Measurements from ENCODE around the gene NDUFB7.
"Not testable (repeated sequence)": the region's sequence is repeated elsewhere in the genome, so short reads cannot be mapped to it uniquely, and the experiment has no call there.

The NDUFB7 gene

DNA sequence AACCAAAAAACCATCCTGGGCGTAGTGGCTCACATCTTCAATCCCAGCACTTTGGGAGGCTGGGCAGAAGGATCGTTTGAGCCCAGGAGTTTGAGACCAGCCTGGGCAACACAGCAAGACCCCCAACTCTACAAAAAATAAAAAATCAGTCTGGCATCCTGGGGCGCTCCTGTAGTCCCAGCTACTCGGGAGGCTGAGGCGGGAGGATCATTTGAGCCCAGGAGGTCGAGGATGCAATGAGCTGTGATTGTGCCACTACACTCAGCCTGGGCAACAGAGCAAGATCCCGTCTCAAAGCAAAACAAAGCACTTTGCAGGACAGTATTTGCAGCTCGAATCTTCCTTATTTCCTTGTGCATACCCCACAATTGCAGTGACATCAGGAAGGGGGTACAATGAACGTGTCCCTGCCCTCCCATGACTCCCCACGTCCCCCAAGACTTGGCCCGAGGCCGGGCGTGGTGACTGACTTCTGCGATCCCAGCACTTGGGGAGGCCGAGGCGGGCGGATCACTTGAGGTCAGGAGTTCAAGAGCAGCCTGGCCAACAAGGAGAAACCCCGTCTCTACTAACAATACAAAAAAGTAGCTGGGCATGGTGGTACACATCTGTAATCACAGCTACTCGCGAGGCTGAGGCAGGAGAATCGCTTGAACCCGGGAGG lies 870 bp downstream of the NDUFB7 start:
- no peak for DNase-seq

DNA sequence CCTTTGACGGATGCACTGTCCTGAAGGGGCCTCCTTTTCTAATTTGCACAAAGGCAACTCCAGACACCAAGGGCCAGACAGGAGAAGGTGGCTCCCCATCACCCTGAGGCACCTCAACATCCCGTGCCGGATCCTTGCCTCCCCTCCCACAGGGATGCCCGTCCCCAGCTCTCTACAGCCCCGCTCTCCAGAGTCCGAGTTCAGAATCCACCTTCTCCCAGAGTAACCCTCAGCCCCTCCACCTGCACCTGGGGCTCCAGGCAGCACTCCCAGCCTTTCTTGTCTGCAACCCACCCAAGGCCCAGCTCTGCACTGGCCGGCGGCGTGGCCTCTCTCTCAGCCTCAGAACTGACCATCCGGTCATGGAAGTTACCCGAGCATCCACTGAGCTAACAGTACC lies 4.8 kb downstream of the NDUFB7 start:
- DNase-seq = no peak

DNA sequence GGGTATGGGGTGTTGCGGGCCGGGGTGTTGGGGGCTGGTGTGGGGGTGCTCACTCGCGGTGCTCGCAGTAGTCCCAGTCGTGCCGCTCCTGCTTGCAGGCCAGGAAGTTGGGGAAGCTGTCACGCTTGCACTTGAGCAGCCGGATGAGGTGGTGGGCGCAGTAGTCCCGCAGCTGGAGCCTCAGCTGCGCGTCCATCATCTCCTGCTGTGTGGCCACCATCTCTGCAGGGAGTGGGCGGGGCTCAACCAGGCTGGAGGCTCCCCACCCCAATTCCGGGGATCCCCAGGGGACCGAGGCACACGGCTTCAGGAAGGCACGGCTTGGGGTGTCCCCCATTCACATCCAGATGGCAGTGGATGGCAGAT lies 5.2 kb downstream of the NDUFB7 start:
- no peak for DNase-seq

DNA sequence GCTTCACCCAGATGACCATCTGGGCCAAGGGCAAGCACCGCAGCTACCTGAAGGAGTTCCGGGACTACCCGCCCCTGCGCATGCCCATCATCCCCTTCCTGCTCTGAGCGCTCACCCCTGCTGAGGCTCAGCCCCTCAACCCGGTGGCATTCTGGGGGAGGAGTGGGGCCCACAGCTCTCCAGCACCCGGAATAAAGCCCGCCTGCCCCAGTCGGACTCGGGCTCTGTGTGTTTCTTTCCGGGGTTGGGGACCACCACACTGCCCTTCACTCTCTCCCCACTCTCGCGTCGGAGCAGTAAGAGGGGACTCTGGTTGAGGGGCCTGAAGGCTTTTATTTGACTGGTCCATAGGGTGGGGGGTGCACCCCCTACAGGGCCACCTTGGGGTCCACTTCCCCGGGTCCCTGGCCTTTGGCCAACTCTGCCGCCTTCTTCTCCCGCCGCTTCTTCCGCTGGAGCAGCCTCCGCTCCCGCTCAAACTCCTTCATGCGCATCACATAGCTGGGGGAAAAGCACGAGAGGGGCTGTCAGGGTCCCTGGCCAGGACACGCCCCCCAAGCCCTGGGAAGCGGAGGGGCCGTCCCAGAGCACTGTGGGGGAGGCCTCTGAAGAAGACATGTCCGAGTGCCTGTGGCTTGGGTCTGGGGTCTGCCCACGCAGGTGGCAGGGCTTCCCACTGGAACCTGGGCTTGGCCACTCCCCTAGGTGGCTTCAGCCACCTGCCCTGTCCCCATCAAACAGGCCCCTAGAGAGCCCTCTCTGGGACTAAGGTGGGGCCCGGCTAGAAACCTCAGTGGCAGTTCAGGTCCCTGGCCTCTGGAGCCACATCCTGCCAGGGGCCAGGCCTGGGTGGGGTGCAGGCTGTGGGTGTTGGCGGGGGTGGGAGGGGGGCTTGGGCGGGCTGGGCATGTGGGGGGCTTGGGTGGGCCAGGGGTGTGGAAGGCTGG lies 5.8 kb downstream of the NDUFB7 start:
- no peak for DNase-seq

DNA sequence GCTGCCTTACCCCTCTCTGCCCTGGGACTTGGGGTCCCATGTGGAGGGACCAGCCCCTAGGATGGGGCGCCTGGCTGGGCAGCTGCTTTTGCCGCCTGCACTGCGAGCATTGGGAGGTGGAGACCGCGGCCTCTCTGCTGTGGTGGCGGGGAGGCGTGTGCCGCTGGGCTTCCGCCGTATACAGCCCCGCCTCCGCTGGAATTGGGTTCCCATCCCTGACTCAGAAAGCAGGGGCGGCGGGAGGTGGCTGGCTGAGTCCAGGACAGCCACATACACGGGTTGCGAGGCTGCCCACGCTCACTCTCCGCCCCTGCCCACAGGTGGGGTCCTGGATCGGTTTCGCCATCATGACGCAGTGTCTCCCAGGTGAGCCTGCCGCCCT lies 6.6 kb downstream of the NDUFB7 start:
- no peak for DNase-seq

DNA sequence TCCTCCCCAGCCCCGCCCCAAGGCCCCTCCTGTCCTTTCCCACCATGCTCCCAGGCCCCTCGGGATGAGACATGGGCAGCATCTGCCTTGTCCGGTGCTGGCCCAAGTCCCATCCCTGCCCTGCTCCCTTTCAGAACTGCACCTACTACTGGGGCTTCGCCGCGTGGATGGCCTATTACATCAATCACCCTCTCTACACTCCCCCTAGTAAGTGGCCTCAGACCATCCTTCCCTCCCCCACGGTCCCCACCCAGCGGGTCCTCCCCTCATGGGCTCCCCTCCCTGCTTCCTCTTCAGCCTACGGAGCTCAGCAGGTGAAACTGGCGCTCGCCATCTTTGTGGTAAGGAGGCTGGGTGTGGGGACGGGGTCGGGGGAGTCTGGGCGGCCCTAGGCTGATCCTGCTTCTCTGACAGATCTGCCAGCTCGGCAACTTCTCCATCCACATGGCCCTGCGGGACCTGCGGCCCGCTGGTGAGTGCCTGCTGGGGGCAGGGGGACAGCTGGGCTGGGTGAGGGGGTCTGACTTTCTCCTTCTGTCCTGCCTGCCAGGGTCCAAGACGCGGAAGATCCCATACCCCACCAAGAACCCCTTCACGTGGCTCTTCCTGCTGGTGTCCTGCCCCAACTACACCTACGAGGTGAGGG lies 7.1 kb downstream of the NDUFB7 start:
- DNase-seq = not testable (repeated sequence)

DNA sequence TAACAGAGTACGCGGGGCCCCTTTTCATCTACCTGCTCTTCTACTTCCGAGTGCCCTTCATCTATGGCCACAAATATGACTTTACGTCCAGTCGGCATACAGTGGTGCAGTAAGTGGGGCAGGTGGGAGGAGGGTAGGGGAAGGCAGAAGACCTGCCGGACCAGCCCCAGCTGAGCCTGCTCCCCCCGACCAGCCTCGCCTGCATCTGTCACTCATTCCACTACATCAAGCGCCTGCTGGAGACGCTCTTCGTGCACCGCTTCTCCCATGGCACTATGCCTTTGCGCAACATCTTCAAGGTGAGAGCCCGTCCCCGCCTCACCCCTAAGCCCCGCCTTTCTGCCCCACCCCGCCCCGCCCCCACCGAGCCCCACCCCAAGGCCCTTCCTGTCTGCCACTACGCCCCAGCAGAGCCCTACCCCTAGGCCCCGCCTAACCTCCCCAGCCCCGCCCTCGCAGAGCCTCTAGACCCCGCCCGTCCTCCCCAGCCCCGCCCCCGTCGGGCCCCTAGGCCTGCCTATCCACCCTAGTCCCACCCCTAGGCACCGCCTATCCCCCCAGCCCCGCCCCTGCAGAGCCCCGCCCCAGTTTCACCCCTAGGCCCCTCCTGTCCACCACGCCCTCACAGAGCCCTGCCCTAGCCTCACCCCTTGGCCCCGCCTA lies 7.7 kb downstream of the NDUFB7 start:
- peak; percentile 59 for DNase-seq

DNA sequence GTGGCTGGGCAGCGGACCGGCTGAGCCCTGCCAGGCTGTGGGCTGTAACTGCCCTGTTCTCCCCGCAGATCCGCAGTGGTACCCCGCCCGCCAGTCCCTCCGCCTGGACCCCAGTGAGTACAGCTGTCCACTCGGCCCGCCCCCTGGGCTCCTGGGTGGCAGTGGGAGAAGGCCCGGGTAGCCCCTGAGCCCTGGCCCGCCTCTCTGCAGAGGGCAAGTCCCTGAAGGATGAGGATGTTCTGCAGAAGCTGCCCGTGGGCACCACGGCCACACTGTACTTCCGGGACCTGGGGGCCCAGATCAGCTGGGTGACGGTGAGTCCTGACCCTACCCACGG lies 8.3 kb downstream of the NDUFB7 start:
- no peak for DNase-seq

DNA sequence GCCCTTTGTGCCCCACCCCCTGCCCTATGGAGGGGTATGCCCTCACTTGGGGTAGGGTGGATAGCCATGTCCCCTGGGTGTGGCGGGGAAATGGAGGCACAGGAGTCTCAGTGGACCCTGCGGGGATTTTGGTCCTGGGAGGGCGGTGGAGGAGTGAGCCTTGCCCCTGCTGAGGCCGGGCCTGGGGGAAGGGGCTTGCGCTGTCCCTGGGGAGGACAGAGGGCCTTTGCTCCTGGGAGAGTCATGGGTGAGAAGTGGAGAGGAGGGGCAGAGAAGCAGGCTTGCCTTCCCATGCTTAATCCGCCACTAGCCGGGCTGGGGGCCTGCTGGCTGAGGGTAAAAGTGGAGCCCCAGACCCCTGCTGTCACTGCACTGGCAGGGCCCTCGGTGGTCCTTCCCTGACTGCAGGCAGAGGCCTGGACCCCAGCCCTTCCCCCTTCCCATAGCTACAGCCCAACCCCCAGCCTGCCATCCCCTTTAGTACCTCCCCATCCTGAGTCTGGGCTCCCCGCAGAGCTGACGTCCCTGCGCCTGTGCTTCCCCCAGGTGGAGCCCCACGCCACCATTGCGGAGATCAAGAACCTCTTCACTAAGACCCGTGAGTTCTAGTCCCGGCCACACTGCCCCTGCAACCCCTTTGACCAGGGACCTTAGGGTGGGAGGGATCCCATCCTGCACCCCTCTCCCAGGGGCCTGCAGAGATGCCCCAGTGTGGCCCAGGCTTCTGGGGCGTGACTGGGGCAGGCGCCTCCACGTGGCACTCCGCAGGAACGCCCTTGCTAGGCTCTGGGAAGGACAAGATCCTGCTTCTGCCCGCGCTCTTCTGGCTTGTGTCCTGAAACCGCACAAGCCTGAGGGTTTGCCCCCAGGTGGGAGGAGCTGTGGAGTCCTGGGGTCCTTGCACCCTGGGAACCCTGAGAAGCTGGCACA lies 8.9 kb downstream of the NDUFB7 start:
- no peak for DNase-seq

DNA sequence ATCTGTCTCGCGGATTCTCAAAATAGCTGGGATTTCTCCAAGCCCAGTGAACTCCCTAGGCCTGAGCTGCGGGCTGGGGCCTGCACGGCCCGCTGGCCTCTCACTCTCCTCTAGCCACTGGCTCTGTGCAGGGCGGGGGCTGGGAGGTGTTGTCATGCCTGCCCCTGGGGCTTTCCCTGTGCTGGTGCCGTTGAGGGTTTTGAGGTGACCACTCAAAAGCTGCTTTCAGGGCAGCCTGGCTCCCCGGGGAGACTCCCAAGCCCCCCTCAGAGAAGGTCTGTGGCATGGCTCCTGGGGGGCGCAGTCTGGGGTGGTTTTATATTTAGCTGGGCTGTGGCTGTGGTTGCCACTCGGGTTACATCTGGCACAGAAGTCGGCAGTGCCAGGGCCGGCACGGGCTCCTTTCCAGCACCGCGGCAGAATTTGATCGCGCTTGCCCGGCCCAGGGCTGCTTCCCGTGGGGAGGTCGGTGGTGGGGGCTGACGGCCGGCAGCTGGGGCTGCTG lies 10.0 kb downstream of the NDUFB7 start:
- DNase-seq = no peak

DNA sequence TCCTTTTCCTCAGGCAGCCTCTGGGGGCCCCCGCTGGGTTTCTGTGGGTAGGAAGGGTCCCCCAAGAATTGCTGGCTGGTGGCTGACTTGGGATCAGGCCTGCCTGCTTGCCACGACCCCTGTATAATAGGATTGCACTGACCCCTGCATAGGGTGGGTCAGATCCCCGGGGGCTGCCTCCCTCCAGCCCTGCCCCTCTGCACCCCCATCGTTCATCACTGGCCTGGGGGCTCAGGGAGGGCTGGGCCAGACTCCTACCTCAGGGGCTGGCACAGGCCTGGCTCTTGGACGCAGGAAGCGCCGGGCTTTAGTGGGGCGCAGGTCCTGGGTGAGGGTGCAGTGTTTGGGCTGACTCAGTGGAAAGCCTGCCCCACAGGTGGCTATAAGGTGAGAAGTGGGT lies 10.6 kb downstream of the NDUFB7 start:
- DNase-seq = no peak

DNA sequence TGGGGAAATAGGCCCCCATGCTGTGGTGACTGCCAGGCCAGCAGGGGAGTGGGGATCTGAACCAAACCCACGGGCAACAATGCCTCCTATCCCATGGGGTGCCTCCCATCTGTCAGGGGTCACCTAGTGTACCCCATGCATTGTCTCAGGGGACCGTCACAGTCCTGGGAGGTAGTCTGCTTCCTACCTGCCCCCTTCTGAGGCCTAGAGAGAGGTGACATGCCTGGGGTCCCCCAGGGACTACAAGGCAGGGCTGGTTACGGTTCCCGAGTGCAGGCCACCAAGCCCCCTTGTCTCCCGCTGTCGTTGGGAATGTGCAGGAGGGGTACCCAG lies 11.1 kb downstream of the NDUFB7 start:
- no peak for DNase-seq

DNA sequence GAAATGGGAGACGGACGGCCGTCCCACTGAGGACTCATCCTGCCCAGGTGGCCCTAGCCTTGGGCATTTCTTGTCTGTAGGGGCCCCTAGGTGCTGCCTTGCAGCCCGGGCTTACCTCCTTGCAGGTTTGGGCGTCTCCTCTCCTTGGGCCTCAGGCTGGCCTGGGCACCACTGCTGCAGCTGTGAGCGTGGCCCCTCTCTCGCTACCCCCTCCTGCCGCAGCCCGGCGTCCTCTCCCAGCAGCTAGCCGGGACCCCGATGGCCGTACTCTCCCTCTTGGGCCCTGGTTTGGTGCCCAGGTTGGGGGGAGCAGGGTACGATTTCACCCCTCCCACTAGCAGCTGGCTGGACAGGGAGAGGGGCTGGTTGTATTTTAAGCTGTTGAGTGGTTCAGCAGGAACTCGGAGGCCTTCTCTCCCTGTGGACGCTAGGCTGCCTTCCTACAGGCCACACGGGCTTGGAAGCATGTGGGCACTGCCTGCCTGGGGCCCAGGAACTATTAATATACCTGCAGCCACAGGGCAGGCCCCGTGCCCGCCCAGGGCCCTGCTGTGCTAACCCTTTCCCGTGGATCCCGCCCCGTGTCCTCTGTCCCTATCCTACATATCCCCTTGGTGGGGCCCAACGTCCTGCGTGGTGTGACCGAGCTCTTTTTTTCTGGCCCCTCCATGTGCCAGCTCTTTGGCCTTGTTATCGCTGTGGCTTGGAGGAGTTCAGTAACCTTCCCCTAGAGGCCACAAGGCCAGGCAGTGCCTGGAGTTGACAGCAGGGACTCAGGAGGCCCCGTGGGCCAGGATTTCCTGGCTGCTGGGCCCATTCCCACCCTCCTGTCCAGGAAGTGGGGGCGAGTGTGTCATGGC lies 11.7 kb downstream of the NDUFB7 start:
- DNase-seq = peak; percentile 41

DNA sequence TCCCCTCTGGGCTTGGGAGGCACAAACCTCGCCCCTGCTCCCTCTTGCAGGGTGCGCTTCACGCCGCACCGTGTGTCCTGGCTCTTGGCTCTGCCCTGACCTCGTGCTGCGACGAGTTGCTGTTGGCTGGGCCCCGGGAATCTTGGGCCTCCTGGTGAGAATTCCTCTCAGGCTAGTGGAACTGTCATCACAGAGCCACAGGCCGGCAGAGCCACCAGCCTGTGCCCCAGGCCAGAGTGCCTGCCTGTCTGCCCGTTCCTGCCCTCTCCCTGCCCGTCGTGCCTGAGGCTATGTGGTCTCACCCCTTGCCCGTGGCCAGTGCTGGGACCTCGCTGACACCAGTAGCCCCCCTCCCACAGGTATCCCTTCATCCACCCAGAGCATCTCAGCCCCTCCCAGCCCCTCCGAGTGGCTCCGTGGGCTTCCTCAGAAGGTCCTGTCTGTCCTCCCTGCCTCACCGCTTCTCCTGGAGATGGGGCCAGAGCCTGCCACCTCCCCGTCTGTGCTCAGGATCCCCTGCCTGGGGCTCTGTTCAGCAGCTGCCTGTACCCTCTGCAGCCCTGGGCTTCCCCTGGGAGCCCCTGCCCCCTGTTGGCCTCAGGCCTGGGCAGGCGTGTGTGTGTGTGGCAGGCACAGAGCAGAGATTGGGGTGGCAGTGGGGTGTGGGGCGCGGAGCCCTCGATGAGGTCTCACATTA lies 13.3 kb downstream of the NDUFB7 start:
- no peak for DNase-seq

DNA sequence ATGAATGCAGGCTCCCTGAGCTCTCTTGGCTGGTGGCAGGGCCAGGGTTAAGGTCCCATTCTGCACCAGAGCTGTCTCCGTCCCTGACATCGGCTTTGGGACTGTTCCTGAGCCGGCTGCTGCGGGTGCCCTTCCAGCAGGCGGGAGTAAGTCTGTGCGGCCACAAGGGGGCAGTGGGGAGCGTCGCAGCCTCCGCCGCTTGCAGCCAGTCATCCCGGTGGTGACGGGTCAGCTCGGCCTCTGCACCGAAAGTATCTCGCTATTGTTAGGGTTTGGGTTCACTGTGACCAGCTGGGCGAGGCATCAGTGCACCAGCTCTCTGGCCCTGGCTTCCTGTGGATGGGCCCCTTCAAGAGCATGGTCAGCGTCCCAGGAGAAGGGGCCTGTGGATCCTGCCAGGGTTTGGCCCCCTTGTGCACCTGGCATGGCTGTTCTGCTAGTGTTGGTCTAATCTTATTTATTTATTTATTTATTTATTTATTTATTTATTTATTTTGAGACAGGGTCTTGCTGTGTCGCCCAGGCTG lies 15.1 kb downstream of the NDUFB7 start:
- DNase-seq = peak; percentile 76

DNA sequence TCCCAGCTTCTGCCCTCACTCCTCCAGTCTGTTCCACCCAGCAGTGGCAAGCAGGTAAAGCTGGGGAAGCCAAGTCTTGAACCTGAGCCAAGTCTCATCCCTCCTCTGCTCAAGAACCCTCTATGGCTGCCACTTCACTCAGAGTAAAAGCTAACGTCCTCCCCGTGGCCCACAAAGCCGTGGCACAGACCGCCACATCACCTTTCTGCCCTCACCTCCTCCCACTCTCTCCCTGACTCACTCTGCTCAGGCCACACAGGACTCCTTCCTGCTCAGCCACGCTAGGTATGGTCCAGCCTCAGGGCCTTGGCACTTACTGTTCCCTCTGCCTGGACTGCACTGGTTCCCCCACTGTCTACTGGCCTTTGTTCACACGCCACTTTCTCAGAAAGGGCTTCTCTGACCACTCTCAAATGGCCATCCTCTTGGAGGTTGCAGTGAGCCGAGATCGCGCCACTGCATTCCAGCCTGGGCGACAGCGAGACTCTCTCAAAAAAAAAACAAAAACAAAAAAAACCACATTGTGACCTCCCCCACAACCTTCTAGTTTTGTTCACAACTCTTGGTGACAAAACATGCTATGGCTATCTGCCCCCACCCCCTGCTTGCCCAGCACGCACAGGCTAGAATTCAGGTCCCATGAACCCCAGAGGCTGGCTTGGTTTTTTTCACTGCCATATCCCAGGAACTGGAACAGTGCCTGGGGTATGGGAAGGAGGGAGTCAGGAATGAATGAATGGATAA lies 15.8 kb downstream of the NDUFB7 start:
- DNase-seq = no peak

DNA sequence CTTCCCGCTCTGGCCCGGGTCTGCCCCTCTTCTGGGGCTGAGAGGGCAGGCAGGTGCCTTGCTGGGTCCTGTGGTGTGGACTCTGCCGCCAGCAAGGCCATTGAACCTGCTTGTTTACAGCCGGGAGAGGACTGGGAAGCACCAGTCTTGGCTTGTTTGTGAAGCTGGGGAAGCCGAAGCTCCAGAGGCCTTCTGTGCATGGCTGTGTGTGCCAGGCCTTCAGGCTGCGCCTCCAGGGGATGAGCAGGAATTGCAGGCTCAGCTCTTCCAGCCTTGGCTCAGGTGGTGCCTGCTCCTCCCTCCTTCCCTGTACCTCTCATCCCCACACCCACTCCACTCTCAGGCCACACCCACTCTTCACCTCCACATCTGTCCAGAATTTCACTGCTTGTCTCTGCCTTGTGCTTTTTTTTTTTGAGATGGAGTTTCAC lies 17.5 kb downstream of the NDUFB7 start:
- DNase-seq = no peak

DNA sequence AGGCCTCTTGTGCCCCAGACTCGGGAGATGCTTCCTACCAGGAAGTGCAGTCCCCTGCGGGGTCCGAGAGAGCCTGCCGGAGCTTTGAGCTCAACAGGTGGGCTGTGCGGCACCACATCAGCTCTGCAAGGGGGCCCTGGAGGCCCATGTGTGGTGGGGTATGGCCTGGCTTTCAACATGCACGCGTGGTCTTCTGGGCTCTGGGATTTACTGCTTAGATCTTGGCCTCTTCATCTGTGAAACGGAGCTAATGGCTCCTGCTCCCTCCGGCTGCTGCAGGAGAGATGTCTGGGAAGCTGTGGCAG lies 18.0 kb downstream of the NDUFB7 start:
- DNase-seq = no peak

DNA sequence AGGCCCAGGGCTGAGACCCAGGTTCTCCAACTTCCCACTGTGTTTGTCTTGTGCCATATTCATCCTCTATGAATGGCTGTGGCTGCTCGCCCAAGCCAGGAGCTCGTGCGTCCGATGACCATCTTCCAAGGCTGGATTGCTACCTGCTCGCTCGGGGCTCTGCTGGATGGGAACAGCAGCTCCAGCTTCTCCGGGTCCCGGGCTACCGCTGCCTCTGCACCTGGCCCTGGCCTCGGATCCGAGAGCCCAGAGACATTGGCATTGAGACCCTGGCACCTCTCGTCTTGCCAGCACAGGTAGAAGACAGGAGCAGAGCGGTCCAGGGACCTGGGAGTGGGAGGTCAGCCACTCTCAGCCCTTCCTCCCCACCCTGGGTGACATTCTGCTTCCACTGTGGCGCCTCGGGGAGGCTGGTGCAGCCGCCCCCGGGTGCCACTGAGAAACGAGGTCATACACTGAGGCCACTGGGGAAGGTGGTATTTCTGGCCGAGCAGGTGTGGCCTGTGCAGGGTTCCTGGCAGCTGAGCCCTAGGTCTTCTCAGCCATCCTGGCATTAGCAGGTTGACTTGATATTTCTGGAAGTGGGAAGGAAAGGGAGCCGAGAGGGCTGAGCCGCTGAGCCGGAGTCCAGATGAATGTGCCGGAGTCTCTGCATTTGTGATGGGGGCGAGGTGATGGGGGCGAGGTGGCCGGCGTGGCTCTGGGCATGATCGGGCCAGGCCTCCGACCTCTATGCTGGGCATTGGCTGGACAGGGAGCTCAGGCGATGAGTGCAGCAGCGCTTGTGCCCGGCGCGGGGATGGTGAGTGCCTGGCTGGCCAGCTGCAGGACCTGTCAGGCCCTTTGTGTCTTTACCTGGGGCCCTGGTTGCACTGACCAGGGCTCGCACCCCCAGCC lies 18.6 kb downstream of the NDUFB7 start:
- no peak for DNase-seq

Measured in hematopoietic multipotent progenitor cell treated with erythropoietin and hydrocortisone succinate and interleukin-3 and kit ligand, for 8 days (in vitro differentiated cells).